HepG2 (cell line): ENCODE data around the gene SERPINA3. TPM values are rescaled to one million over a fixed set of nuclear protein-coding genes. Genes with fewer than 3 reads are reported as not detected.

Source experiments
- AGO2 ChIP-seq: fragments of 200-400 bp; formaldehyde crosslinking; optimal IDR thresholded peaks from 2 replicates; pipeline ENCODE3; 2017; ENCODE audit warnings: mild to moderate bottlenecking, low read depth, low read length, moderate library complexity
- ARNT2 ChIP-seq: sonication (generic); formaldehyde crosslinking; IDR thresholded peaks from 2 replicates; pipeline ENCODE4 v1.8.0; 2022; ENCODE audit warnings: mild to moderate bottlenecking, low read depth, missing genetic modification reagents, moderate library complexity
- PAF1 ChIP-seq: IDR thresholded peaks from 2 replicates; pipeline ENCODE4 v1.6.1; 2016; ENCODE audit warnings: missing genetic modification reagents, missing compliant biosample characterization
- REXO4 ChIP-seq: sonication (generic); formaldehyde crosslinking; IDR thresholded peaks from 2 replicates; pipeline ENCODE4 v1.8.0; 2022; ENCODE audit warnings: missing genetic modification reagents, mild to moderate bottlenecking, borderline replicate concordance
- SMAD3 ChIP-seq: sonication (generic); formaldehyde crosslinking; IDR thresholded peaks from 2 replicates; pipeline ENCODE4 v1.4.0; 2020; ENCODE audit warnings: missing genetic modification reagents
- TCF12 ChIP-seq, 2 experiments: fragments of 450-650 bp in 1 of 2; sonication (generic) in 1 of 2; formaldehyde crosslinking in 1 of 2; IDR thresholded peaks; 2 replicates each; pipeline versions ENCODE4 v1.6.1 to v1.8.0; 2017 to 2022; ENCODE audit warnings: antibody characterized with exemption in 1 of 2, mild to moderate bottlenecking in 1 of 2, missing genetic modification reagents in 1 of 2, moderate library complexity in 1 of 2
- polyA plus RNA-seq, 8 experiments: library from polyadenylated mRNA; depleted of rRNA in 3 of 8; stranded (reverse) in 7 of 8; unstranded in 1 of 8; fragments of >200 nt; fragmentation: Illumina TruSeq in 4 of 8; extraction: Trizol in 4 of 8; gene quantifications; 2 replicates each; pipeline versions ENCODE4 v1.2.1 to v1.2.3, GENCODE V29; 2011 to 2016; ENCODE audit warnings: low read depth in 4 of 8, missing spikeins in 1 of 8, mixed read lengths in 1 of 8; ENCODE audit not compliant: insufficient read depth in 1 of 8
- total RNA-seq, 5 experiments: library from RNA; depleted of rRNA; stranded (reverse); fragments of >200 nt; fragmentation: Illumina TruSeq; extraction: Trizol; gene quantifications; 2 replicates each; pipeline ENCODE4 v1.2.3, GENCODE V29; 2016; ENCODE audit warnings: low read depth in 1 of 5
- TF ChIP-seq, protein P1 (sequence below): sonication (generic); formaldehyde crosslinking; IDR thresholded peaks from 2 replicates; pipeline ENCODE4 v1.4.0; 2020; ENCODE audit warnings: missing genetic modification reagents

The SERPINA3 gene
- total and polyA plus RNA-seq, 2 of the 13 experiments (the other 11 are each of a cell fraction or from before 2014, with no cell fraction given): 825 to 2,200 TPM

DNA sequence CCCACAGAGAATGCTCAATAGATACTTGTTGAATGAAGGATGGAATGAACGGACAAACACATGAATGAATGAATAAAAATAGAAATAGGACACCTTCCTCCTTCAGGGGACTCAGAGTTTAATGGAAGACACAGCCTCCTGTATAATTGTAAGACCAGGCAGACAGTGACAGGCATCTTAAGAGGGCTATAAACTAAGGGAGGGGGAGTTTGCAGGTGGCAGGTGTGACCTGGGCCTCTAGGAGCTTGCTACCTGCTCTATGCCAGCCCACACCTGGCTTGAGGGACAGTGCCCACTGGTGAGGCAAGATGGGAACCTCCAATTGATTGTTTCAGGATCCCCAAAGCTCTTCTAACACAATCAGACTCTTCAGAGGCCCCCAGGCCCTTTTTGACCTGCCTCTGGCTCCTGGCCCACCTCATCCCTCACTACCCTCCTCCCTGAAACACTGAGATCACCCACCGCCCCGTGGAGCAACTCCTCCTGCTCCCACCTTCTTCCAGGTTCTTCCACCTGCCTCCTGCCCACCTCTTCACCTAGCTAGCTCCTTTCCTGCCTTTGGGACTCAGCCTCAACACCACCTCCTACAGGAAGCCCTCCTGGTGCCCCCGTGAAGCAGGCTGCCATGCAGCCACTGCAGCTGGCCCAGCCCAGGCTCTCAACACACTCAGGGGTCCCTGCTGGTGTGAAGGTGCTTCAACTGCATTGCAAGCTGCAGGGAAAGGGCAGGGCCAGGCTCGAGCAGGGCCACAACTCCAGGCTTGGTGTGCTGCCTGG is 9.4 kb downstream of the SERPINA3 start (continued):
- TF ChIP-seq, protein P1, sequence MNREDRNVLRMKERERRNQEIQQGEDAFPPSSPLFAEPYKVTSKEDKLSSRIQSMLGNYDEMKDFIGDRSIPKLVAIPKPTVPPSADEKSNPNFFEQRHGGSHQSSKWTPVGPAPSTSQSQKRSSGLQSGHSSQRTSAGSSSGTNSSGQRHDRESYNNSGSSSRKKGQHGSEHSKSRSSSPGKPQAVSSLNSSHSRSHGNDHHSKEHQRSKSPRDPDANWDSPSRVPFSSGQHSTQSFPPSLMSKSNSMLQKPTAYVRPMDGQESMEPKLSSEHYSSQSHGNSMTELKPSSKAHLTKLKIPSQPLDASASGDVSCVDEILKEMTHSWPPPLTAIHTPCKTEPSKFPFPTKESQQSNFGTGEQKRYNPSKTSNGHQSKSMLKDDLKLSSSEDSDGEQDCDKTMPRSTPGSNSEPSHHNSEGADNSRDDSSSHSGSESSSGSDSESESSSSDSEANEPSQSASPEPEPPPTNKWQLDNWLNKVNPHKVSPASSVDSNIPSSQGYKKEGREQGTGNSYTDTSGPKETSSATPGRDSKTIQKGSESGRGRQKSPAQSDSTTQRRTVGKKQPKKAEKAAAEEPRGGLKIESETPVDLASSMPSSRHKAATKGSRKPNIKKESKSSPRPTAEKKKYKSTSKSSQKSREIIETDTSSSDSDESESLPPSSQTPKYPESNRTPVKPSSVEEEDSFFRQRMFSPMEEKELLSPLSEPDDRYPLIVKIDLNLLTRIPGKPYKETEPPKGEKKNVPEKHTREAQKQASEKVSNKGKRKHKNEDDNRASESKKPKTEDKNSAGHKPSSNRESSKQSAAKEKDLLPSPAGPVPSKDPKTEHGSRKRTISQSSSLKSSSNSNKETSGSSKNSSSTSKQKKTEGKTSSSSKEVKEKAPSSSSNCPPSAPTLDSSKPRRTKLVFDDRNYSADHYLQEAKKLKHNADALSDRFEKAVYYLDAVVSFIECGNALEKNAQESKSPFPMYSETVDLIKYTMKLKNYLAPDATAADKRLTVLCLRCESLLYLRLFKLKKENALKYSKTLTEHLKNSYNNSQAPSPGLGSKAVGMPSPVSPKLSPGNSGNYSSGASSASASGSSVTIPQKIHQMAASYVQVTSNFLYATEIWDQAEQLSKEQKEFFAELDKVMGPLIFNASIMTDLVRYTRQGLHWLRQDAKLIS (CRISPR knock-in tag): 0 out of 2 replicates have a peak, but pooled peaks have one; percentile 32
- TF ChIP-seq ARNT2 (CRISPR knock-in tag) (no peak), AGO2 (peak; percentile 99), REXO4 (CRISPR knock-in tag) (0 out of 2 replicates have a peak, but pooled peaks have one; percentile 24), PAF1 (CRISPR knock-in tag) (peak; percentile 88; the same call in 1 of the 2 replicates), TCF12 (IDR thresholded peaks at IDR 0.05) (no peak), TCF12 (CRISPR knock-in tag; IDR thresholded peaks at IDR 0.05) (no peak), SMAD3 (0 out of 2 replicates have a peak, but pooled peaks have one; percentile 12)
